Raji (cell line): ENCODE data around the gene EP400.

ENCODE experiments used
- POLR2A ChIP-seq: IDR thresholded peaks from 2 replicates; pipeline ENCODE4 v1.6.1; 2011; ENCODE audit warnings: low read depth, low read length, control low read depth; ENCODE audit not compliant: insufficient read depth

EP400 gene

GRCh38 chr12:131938082-131938481 lies 11.7 kb upstream of the EP400 start:
- no peak for TF ChIP-seq POLR2A

- no peak for TF ChIP-seq POLR2A
Measured at GRCh38 chr12:131939007-131939406, 10.7 kb upstream of the EP400 start.

GRCh38 chr12:131940141-131940547 lies 9.6 kb upstream of the EP400 start:
- no peak for TF ChIP-seq POLR2A

DNA sequence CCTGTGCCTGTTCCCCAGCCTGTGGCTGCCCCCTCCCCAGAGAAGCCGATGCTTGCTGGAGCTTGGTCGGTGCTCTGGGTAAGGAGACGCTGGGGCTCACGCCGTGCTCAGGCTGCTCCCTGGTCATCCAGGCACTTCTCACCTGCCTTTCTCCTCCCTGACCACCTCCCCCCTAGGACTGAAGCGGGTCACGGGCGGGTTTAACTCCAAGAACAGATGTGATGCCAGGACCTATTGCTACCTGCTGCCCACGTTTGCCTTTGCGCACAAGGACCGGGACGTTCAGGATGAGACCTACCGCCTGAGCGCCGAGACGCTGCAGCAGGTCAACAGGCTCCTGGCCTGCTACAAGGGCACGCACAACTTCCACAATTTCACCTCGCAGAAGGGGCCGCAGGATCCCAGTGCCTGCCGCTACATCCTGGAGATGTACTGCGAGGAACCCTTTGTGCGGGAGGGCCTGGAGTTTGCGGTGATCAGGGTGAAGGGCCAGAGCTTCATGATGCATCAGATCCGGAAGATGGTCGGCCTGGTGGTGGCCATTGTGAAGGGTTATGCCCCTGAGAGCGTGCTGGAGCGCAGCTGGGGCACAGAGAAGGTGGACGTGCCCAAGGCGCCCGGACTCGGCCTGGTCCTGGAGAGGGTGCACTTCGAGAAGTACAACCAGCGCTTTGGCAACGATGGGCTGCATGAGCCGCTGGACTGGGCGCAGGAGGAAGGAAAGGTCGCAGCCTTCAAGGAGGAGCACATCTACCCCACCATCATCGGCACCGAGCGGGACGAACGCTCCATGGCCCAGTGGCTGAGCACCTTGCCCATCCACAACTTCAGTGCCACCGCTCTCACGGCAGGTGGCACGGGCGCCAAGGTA lies 8.4 kb upstream of the EP400 start:
- no peak for TF ChIP-seq POLR2A

DNA sequence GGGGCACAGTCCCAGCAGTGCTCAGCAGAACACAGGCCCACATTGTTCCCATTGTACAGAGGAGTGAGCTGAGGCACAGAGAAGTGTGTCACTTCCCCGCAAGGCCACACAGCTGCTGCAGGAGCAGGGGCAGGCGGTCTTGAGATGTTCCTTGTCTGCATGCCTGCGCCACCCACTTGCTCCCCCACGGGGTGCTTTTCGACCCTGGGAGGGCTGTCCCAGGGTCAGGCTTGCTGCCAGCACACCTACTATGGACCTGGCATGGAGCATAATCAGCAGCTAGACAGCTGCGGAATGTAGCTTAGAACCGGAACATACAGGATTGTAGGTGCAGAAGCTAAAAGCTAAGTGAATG lies 7.8 kb upstream of the EP400 start:
- TF ChIP-seq POLR2A, result no peak

- TF ChIP-seq POLR2A, result no peak
Measured at GRCh38 chr12:131942671-131943070, 7.1 kb upstream of the EP400 start.

- no peak for TF ChIP-seq POLR2A
Measured at GRCh38 chr12:131943389-131943788, 6.4 kb upstream of the EP400 start.

DNA sequence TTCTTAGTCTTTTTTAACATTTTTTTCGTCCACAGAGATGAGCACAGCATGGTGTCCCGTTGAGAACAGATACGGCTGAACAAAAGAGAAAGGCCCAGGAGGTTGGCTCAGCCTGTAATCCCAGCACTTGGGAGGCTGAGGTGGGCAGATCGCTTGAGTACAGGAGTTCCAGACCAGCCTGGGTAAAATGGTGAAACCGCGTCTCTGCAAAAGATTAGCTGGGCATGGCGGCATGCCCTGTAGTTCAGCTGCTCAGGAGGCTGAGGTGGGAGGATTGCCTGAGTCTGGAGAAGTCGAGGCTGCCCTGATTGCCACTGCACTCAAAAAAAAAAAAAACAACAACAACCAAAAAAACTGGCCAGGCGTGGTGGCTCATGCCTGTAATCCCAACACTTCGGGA lies 5.9 kb upstream of the EP400 start:
- no peak for TF ChIP-seq POLR2A

DNA sequence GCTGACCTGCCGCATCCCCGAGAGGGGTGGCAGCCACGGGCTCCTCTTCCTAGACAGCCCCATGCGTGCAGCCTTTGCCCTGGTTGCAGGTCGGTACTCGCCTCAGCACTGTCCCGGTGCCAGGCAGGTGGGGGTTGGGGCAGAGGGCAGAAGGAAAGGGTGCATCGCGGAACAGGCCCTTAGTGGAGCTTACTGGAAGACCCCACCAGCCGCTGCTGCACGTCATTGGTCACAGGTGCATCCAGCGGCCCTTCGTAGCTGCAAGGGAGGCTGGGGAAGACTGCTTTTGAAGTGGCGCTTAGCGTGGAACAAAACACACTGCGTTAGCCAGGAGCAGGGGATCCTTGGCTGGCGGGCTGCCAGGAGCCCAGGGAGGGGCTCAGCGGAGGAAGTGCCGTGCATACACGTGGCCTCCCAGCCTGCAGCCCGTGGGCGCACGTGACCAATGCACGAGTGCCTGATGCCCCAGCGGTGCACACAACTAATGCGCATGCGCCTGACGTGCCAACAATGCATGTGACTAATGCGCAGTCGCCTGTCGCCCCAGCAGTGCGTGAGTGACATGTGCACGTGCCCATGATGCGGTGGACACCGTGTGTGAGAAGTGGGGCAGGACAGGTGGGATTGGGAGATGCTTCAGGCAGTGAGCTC lies 5.0 kb upstream of the EP400 start:
- no peak for TF ChIP-seq POLR2A

- no peak for TF ChIP-seq POLR2A
Measured at GRCh38 chr12:131946757-131947156, 3.0 kb upstream of the EP400 start.

GRCh38 chr12:131947482-131948027 lies 2.2 kb upstream of the EP400 start:
- TF ChIP-seq POLR2A, result no peak

DNA sequence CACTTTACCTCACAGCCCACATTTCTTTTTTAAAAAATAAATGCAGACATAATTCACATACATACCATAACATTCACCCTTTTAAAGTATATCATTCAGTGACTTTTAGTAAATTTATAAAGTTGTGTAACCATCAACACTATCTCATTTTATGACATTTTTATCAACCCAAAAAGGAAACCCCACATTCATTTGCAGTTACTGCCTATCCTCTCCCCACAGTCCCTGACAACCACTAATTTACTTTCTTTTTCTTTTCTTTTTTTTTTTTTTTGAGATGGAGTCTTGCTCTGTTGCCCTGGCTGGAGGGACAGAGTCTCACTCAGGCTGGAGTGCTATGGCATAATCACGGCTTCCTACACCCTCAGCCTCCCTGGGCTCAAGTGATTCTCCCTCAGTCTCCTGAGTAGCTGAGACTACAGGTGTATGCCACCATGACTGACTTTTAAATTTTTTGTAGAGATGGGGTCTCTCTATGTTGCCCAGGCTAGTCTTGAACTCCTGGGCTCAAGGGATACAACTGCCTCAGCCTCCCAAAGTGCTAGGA lies 1.5 kb upstream of the EP400 start:
- TF ChIP-seq POLR2A, result no peak

DNA sequence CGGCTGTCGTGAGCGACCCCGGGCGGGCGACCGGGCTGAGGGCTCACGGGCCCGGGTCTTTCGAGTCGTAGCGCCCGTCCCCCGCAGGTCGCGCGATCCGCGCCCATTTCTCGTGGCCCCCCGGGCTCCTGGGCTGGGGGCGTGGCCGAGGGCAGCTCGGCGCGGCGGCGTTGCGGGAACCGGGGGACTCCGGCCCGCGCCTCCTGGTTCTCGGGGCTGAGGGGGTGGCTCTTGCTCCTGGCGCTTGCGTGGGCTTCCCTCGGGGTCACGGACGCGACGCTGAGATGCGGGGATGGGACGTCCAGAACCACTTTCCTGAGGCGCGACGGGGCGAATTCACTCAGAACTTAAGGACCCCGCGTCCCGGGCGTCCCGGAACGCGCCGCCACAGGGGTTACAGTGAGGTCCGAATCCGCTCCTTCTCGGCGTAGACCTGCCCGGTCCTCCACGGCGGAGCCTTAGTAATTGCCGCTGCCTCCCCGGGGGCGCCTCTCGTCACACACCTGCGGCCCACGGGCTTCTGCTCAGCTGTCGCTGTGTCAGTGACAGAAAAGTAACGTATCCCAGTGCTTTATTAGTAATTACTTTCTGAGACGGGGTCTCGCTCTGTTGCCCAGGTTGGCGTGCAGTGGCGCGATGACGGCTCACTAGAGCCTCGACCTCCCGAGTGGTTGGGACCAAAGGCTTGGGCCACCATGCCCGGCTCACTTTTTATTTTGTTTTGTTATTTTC lies 606 bp downstream of the EP400 start:
- no peak for TF ChIP-seq POLR2A

DNA sequence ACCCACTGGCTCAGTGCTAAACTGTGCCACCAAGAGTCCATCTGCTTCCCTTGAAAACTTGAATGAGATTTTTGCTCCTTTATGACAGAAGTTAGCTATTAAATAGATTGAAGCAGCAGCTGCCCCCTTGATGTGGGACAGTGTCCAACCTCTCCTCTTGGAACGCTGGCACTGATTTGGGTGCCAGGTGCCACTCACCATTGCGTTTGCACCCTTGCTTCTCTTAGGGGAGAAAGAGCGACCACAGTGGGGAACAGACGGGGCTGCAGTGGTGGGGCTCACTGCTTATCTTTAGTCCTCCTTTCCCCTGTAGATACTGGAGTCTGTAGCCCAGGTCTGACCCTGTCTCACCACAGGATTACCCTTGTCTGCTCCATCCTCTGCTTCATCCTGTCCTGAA lies 9.4 kb downstream of the EP400 start:
- no peak for TF ChIP-seq POLR2A

DNA sequence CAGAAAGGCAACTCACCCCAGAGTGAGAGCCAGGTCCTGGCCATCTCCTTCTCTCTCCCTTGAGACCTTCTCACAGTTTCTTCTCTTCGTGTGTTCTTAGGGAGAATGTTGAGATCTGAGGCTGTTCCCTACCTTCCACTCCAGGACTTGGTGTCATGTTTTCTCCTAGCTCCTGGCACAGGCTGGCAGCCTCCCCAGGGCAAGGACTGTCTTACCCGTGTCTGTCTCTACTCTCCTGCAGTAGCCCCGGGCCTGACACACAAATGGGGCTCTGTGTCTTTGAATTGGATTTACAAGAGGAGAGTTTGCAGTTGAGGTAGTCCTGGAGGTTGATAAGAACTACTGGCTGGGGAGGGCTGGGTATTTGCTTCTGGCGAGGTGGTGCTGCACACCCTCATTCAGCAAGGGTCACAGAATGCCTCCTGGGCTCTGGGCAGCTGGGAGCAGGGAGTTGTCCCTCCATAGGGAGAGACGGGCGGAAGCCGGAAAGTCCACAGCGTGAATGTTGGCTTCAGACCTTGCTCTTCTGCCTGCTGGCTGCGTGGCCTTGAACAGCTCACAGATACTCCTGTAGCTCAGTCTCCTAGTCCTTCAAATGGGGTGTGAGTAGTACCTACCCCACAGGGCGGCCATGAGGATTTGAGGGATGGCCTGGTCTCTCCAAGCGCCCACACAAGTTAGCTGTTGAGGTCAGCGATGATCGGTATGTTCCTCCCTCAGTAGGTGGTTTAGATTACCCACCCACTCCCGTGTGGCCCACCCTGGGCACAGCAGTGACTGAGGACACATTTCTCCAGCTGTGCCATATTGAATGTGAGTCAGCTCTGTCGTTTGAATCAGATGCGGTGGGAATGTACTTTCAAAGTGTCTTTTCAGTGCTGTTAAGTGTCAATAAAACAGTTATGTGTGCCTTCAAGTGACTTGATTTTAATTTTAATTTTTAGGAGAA lies 10.2 kb downstream of the EP400 start:
- TF ChIP-seq POLR2A, result no peak

GRCh38 chr12:131962069-131962468 lies 12.3 kb downstream of the EP400 start:
- no peak for TF ChIP-seq POLR2A
